HG03558 (cell line): ENCODE results near the gene LINGO3.

Experiments used
- ATAC-seq: cut with Tn5 transposase; IDR thresholded peaks from one replicate; pipeline ENCODE4 v1.9.1; 2021; ENCODE audit warnings: moderate number of reproducible peaks; ENCODE audit not compliant: unreplicated experiment; ENCODE audit errors: extremely low read depth

Gene LINGO3

DNA sequence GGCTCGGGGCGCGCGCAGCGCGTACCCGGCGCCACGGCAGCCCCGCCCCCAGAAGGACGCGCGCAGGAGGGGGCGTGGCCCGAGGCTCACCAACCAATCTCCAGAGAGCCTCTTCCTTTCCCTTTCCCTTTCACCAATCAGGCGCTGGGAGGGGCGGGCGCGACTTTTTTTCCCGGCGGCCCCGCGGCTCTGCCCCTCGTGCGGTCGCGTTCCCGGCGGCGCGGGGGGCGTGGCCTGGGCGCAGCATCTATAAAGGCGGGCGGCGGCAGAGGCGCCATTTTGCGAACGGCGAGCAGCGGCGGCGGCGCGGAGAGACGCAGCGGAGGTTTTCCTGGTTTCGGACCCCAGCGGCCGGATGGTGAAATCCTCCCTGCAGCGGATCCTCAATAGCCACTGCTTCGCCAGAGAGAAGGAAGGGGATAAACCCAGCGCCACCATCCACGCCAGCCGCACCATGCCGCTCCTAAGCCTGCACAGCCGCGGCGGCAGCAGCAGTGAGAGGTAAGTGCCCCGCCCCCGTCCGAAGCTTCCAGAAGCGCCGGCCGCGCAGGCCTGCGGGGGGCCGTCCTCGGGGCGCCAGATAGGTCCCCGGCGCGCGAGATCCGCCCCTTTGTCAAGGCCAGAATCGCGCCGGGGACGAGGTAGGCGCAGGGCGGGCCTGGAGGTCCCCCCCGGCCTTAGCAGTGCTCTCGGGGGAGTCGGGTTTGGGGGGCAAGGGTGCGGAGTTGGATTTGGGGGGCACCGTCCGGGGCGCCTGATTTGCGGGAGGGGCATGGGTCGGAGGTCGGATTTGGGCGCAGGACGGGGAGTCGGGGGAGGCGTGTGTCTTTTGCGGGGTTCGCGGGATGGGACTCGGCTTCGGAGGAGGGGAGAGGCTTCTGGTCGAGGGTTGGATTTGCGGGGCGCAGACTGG, 38.5 kb downstream of the LINGO3 start:
- no peak for ATAC-seq

DNA sequence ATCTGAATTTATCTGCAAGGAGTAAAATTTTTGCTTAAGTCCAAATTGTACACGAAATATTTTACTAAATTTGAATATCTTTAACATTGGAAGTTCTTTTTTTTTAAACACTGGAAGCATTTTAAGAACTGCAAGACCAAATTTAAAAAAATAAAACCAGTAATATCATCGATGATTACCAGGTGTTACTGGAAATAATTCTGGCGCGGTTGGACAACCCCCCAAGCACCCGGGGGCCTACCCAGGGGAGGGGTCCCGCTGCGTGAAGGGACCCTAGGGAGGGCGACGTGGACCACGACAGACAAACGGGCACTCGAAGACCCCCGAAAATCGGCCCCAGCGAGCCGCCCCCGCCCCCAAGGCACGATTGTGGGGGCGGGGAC, 39.1 kb downstream of the LINGO3 start:
- ATAC-seq, result no peak

DNA sequence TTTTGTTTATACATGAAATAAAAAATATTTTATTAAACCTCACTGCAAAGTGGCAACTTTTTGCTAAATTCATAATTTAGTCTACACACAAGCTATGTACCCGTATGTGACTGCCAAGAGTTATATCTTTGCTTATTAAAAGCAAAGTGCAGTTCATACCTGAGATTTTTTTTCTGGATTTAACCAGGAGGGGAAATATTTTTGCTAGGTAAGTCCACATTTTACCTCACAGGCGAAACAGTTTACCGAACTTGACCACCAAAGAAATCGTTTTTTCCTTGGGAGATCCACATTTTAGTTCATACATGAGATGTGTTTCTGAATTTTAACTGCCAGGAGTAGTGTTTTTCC, 39.5 kb downstream of the LINGO3 start:
- no peak for ATAC-seq

GRCh38 chr19:2266183-2266993, 41.6 kb downstream of the LINGO3 start:
- no peak for ATAC-seq

- ATAC-seq, result no peak
Observed at GRCh38 chr19:2261438-2262172, 46.3 kb downstream of the LINGO3 start.

DNA sequence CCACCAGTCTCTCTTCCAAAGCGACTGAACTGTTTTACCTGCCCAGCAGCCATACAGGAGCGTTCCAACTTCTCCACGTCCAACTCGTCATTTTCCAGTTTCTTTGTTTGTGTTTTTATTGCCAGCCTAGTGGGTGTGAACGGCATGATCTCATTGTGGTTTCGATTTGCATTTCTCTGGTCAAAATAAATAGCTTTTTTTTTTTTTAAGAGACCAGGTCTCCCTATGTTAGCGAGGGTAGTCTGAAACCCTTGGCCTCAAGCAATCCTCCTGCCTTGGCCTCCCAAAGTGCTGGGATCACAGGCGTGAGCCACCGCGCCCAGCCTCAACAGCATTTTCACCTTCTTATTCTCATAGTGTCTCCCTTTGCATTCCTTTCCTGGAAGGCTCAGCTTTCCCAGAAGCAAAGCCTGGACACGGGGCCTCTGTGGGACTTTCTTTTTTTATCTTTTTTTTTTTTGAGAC, 47.6 kb downstream of the LINGO3 start:
- no peak for ATAC-seq

DNA sequence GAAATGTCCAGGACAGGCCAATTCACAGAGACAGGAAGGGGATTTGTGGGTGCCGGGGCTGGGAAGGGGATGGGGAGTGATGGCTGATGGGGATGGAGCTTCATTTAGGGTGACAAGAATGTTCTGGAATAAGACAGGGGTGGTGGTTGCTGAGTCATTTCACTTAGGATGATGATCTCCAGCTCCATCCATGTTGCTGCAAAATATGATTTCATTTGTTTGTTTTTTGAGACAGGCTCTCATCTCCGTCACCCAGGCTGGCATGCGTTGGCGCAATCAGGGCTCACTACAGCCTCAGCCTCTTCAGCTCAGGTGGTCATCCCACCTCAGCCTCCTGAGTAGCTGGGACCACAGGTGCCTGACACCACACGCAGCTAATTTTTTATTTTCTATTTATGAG, 48.6 kb downstream of the LINGO3 start:
- no peak for ATAC-seq
